ENCODE measurements around the gene ADGRD1.

ADGRD1 gene

GRCh38 chr12:131042834-131043245 lies 89.1 kb downstream of the ADGRD1 start:
- H3K4me3 ChIP-seq (ENCODE audit: low read depth, low read length) = no peak overlapping the region
- TF ChIP-seq, protein P1, sequence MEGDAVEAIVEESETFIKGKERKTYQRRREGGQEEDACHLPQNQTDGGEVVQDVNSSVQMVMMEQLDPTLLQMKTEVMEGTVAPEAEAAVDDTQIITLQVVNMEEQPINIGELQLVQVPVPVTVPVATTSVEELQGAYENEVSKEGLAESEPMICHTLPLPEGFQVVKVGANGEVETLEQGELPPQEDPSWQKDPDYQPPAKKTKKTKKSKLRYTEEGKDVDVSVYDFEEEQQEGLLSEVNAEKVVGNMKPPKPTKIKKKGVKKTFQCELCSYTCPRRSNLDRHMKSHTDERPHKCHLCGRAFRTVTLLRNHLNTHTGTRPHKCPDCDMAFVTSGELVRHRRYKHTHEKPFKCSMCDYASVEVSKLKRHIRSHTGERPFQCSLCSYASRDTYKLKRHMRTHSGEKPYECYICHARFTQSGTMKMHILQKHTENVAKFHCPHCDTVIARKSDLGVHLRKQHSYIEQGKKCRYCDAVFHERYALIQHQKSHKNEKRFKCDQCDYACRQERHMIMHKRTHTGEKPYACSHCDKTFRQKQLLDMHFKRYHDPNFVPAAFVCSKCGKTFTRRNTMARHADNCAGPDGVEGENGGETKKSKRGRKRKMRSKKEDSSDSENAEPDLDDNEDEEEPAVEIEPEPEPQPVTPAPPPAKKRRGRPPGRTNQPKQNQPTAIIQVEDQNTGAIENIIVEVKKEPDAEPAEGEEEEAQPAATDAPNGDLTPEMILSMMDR (IDR thresholded peaks at IDR 0.05; ENCODE audit: borderline replicate concordance, insufficient read depth, low read depth, low read length) = no peak

DNA sequence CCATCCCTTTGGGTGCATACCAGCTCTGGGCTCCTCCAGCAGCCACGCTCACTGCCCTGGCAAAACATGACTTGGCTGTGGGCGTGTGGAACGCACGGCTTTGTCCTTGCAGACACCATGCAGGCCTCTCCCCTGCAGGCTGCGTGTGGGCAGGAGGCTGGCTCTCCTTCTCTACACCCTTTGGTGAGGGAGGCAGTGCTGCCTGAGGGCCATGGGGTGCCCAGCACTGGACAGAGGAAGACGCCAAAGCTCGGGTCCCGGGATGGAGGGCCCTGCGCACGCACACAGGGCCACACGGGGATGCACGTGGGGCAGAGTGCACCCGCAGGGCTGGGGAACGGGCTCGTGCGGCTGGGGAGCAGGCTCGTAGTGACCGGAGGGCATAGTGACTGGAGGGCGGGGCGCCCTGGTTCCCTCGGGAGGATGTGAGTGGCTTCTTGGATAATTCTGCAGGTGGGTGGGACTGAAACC lies 89.7 kb downstream of the ADGRD1 start:
- TF ChIP-seq, protein P1 (IDR thresholded peaks at IDR 0.05; ENCODE audit: borderline replicate concordance, insufficient read depth, low read depth, low read length) = no peak
- no peak overlapping the region for H3K4me3 ChIP-seq (ENCODE audit: low read depth, low read length)

DNA sequence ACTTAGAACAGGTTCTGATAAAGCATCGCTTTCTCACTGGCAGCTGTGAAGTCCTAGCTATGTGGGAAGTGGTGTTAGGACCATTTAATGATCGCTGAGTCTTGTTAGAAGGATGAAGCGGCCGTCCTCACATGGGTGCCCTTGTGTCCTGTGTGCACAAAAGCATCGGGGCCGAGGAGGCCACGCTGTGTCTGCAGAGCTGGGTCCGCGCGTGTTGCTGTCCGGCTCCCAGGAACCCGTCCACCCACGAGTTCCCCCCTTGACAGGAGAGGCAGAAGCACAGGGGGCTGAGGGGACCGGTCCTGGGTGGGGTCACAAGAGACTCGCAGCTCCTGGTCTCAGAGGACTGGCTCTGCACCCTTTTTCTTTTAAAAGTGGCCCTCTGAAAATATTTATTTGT lies 90.4 kb downstream of the ADGRD1 start:
- no peak overlapping the region for H3K4me3 ChIP-seq (ENCODE audit: low read depth, low read length)
- TF ChIP-seq, protein P1 (IDR thresholded peaks at IDR 0.05; ENCODE audit: borderline replicate concordance, insufficient read depth, low read depth, low read length) = no peak

- H3K4me3 ChIP-seq (ENCODE audit: low read depth, low read length) = no peak overlapping the region
- TF ChIP-seq, protein P1 (IDR thresholded peaks at IDR 0.05; ENCODE audit: borderline replicate concordance, insufficient read depth, low read depth, low read length) = no peak
These were observed 91.2 kb downstream of the ADGRD1 start for GRCh38 chr12:131044760-131045381.

DNA sequence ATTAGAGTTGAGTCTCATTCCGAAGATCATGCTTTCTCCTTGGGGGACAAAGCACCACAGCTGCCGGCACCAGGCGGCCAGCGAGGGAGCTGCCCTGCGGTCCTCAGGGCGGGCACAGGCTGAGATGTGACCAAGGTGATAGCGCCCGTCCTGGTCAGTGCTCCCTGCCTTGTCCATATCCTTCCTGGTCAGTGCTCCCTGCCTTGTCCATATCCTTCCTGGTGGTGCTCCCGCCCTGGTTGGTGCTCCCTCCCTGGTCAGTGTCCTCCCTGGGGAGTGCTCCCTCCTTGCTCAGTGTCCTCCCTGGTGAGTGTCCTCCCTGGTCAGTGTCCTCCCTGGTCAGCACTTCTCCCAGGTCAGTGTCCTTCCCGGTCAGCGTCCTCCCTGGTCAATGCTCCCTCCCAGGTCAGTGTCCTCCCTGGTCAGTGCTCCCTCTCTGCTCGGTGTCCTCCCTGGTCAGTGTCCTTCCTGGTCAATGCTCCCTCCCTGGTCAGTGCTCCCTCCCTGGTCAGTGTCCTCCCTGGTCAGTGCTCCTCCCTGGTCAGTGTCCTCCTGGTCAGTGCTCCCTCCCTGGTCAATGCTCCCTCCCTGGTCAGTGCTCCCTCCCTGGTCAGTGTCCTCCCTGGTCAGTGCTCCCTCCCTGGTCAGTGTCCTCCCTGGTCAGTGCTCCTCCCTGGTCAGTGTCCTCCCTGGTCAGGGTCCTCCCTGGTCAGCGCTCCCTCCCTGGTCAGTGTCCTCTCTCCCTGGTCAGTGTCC lies 92.2 kb downstream of the ADGRD1 start:
- TF ChIP-seq, protein P1 (IDR thresholded peaks at IDR 0.05; ENCODE audit: borderline replicate concordance, insufficient read depth, low read depth, low read length) = no peak
- H3K4me3 ChIP-seq (ENCODE audit: low read depth, low read length) = no peak overlapping the region

- no peak overlapping the region for H3K4me3 ChIP-seq (ENCODE audit: low read depth, low read length)
- TF ChIP-seq, protein P1 (IDR thresholded peaks at IDR 0.05; ENCODE audit: borderline replicate concordance, insufficient read depth, low read depth, low read length) = no peak
These were observed 93.4 kb downstream of the ADGRD1 start for GRCh38 chr12:131046813-131047788.

All from GM12875 (cell line).